Cardiac fibroblast (primary cell): ENCODE measurements around the gene TCF15.

Source experiments
- DNase-seq, 2 donors: peaks; one replicate each; pipeline versions ENCODE4 v3.0.0 to v3.0.0-alpha.2; 2010; ENCODE audit warnings: low read depth in 2 of 2
- H3K4me3 ChIP-seq, 2 donors: replicated peaks in 1 of 2; 1 replicate in 1 of 2; 2 replicates in 1 of 2; pipeline ENCODE4 v1.5.1; 2011; ENCODE audit warnings: low read depth in 2 of 2, low read length in 2 of 2, mild to moderate bottlenecking in 2 of 2, moderate library complexity in 1 of 2
- TF ChIP-seq, protein P1 (sequence below): IDR thresholded peaks from one replicate; pipeline ENCODE4 v1.5.1; 2011; ENCODE audit warnings: low read depth, mild to moderate bottlenecking, low read length, inconsistent platforms

The TCF15 gene

DNA sequence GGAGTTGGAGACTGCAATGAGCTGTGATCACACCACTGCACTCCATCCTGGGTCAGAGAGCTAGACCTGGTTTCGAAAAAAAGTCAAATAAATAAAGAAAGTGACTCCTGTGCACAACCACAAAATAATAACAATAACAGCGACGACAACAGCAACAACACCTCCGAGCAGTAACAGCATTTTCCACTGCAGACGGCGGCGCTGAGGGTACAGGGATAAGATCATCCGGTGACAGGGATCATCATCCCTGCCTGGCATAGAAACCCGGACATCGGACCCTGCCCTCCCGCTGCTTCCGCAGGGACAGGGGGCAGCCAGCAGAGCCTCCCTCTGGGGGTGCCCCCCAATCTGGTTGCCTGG, 31.4 kb upstream of the TCF15 start:
- H3K4me3 ChIP-seq = no peak overlapping the region
- no peak for DNase-seq
- TF ChIP-seq, protein P1, sequence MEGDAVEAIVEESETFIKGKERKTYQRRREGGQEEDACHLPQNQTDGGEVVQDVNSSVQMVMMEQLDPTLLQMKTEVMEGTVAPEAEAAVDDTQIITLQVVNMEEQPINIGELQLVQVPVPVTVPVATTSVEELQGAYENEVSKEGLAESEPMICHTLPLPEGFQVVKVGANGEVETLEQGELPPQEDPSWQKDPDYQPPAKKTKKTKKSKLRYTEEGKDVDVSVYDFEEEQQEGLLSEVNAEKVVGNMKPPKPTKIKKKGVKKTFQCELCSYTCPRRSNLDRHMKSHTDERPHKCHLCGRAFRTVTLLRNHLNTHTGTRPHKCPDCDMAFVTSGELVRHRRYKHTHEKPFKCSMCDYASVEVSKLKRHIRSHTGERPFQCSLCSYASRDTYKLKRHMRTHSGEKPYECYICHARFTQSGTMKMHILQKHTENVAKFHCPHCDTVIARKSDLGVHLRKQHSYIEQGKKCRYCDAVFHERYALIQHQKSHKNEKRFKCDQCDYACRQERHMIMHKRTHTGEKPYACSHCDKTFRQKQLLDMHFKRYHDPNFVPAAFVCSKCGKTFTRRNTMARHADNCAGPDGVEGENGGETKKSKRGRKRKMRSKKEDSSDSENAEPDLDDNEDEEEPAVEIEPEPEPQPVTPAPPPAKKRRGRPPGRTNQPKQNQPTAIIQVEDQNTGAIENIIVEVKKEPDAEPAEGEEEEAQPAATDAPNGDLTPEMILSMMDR = no peak

DNA sequence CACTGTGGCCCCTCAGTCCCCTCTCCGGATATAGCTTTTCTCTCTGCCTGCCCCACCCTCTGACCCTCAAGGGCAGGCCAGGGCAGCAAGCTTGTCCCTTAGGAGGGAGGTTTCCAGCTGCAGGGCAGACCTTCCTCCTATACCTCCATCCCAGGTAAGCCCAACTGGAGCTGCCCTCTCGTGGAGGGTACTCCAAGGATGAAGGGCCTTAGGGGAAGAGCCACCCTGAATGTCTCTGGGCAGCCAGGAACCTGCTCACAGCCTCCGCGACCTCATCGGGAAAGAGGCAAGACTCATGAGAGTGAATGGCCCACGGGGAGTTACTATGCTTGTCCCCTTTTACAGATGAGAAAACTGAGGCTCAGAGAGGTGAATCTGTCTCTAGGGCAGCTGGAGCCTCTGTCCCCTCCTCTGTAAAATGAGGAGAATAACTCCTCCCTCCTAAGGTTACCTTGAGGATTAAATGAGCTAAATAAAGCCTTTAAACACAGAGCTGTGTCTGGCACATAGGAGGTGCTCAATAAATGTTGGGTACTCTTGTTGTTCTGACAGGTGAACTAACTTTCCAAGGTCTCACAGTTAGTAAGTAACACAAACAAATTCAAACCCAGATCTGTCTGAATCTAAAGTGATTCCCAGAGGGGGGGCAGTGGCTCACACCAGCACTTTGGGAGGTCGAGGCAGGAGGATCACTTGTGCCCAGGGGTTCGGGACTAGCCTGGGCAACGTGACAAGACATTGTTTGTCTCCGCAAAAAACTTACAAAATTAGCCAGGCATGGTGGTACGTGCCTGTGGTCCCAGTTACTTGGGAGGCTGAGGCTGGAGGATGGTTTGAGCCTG, 30.8 kb upstream of the TCF15 start:
- TF ChIP-seq, protein P1 = no peak
- DNase-seq = no peak
- H3K4me3 ChIP-seq = no peak overlapping the region

DNA sequence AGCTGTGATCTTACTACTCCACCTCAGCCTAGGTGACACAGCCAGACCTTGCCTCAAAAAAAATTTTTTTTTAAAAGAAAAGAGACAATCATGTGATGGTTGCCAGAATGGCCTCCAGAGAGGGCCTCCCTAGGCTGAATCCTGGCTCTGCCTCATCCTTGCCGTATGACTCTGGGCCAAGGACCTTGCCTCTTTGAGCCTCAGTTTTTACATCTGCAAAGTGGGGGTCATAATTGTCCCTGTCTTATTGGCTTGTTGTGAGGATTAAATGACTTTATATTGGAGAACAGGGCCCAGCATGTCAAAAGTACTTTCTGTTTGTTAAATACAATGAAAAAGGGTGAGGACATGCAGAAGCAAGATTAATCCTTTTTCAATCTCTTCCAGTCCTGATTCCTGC, 28.5 kb upstream of the TCF15 start:
- DNase-seq = no peak
- H3K4me3 ChIP-seq = no peak overlapping the region
- TF ChIP-seq, protein P1 = no peak

DNA sequence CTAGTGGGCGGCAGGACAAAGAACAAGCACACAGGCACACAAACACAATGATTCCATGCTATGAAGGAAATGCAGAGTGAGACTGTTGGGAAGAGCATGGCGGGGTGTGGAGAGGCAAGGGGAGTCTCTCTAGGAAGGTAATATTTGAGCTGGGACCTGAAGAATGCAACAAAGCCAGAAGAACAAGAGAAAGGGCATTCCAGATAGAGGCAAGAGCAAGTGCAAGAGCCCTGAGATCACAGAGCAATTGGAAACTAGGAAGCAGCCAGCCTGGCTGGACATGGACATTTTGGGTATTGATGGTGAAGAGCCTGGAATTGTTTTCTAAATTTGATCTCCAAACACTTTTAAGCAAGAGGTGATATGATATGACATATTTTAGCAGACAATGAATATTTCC, 27.4 kb upstream of the TCF15 start:
- no peak for DNase-seq
- TF ChIP-seq, protein P1 = no peak
- no peak overlapping the region for H3K4me3 ChIP-seq

DNA sequence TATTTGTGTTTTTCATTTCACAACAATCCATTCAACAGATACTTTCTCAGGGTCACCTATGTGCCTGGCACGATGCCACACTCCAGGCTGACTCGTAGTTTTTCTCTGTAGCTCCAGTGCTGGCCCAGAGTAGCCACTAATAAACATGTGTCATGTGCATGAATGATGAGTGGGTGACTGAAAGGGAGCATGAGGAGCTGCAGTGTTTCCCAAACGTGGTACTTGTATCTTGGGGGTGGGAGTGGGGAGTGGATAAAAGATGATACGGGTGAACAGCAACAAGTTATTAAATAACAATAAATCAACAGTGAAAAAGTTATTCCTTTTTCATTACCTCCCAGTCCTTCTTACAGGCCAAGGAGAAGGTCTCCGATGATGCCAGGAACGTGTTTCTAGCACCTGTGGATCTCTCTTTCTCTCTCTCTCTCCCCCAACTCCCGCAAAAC, 25.8 kb upstream of the TCF15 start:
- TF ChIP-seq, protein P1 = no peak

DNA sequence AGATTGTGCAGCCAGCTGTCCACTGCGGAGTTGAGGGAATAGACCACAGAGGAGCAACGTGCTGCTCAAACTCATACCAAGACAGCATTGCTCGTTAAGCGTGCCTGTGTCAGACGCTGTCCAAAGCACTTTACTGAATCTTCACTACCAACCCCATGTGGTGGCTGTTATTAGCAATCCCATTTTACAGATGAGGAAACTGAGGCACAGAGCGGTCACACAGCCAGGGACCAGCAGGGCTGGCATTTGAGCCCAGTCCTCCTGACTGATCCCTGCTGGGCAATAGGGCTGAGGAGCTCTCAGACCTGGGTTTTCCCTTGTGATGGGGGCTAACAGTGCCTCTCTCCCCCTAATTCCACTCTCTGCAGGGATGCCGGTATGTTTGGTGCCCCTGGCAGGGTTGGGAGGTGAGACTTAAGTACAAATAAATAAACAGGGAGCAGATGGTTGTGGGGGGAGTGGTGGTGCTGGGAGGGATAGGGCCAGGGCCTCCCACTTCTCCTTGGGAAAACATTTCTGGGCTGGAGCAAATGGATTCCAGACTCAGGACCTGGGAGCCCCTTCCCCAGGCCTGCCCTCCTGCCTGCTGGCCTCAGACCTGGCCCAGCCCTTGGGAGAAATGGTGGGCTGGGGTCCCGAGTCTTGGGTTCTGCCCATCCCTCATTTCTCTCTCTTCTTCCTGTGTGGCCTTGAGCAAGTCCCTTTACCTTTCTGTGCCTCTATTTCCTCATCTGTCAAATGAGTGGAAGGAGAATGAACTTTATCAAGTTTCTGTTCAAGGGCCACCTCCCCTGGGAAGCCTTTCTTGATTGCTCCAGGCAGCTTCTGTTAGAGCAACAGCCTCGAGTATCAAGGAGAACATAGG, 25.2 kb upstream of the TCF15 start:
- no peak overlapping the region for H3K4me3 ChIP-seq
- TF ChIP-seq, protein P1 = no peak
- DNase-seq = no peak

More for the DNA sequence above, 25.8 kb upstream of the TCF15 start:
- no peak for DNase-seq
- no peak overlapping the region for H3K4me3 ChIP-seq
